Large intestine (tissue), 3 donors: ENCODE data around the gene UBALD2. TPM values are rescaled to one million over a fixed set of nuclear protein-coding genes. Genes with fewer than 3 reads are reported as not detected.
A peak's percentile ranks its signal among the peaks of the same experiment; 100 is the strongest.

Experiments used
- DNase-seq, 2 donors: peaks; one replicate each; pipeline versions ENCODE4 v3.0.0 to v3.0.0-alpha.2; 2013
- H3K27ac ChIP-seq: one replicate; pipeline ENCODE4 v1.5.1; 2013; ENCODE audit warnings: low read length
- H3K27me3 ChIP-seq: 2 replicates; pipeline ENCODE4 v1.6.1; 2013; ENCODE audit warnings: low read length; ENCODE audit not compliant: control insufficient read depth, insufficient read depth
- H3K36me3 ChIP-seq: 2 replicates; pipeline ENCODE4 v1.6.1; 2013; ENCODE audit warnings: low read length; ENCODE audit not compliant: control insufficient read depth, insufficient read depth
- H3K4me1 ChIP-seq: one replicate; pipeline ENCODE4 v1.6.1; 2013; ENCODE audit warnings: low read length; ENCODE audit not compliant: control insufficient read depth, insufficient read depth
- H3K4me3 ChIP-seq: one replicate; pipeline ENCODE4 v1.5.1; 2013; ENCODE audit warnings: low read length
- H3K9me3 ChIP-seq: one replicate; pipeline ENCODE4 v1.6.1; 2013; ENCODE audit warnings: mild to moderate bottlenecking, low read depth, low read length, moderate library complexity; ENCODE audit not compliant: control insufficient read depth
- WGBS: methylation state at CpG from one replicate; pipeline ENCODE4 v1.1.5; 2013; ENCODE audit warnings: low lambda C conversion rate; ENCODE audit not compliant: insufficient coverage; 5-methylcytosine and 5-hydroxymethylcytosine counted together
- polyA plus RNA-seq: library from polyadenylated mRNA; unstranded; fragments of 120-200 nt; gene quantifications from one replicate; pipeline ENCODE4 v1.2.1, GENCODE V29; 2013

Gene UBALD2
- polyA plus RNA-seq, 1 donor = 68.4 TPM

DNA sequence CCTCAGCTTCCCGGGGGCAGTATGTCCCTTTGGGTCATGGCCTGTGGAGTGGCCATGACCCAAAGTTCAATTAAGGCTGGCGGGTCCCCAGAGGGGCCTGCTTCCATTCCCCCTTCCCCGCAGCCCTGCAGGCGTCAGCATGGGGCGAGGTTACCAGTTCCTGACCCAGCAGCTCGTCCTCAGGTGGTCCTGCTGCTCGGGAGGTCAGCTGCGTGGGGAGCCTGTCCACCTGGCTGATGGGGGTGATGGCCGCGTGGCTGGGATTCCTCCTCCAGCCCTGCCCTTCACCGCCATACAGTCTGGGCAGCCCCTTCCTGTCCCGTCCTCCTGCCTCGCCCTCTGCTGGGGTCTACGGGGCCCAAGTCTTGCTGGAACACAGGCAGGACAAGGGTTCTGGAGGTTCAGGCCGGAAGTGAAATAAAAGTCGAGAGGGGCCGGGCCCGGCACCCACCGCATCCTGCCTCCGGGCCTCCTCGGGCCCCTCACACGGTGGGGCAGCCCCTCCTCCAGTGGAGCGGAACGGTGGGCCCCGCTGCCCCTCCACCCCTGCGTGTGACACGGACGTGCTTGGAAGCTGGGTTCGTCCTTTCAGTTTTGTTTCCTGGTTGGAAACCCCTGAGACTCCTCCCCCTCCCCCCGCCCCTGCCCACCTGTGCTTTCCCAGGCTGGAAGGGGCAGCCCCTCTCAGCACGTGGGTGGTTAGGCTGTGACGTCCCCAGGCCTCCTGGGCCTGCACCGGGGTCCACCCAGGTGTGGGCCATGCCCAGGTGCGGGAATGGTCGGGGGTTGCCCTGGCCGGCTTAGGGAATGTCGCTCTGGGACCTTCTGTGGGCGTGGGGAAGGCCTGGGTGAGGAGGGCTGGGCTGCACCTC lies 6.8 kb downstream of the UBALD2 start:
- H3K9me3 ChIP-seq = no peaks in the 10 kb centered on the region
- H3K27me3 ChIP-seq = no peaks in the 10 kb centered on the region
- H3K4me3 ChIP-seq = peak overlapping the region; percentile 55
- peaks cover 30% of the 10 kb centered on the region for H3K36me3 ChIP-seq
- H3K27ac ChIP-seq = peak overlapping the region; percentile 80
- H3K4me1 ChIP-seq = peaks cover 55% of the 10 kb centered on the region
- no CpG with 5 or more reads among the region's 38 CpGs for WGBS
- peak; percentile 62 to 83 for DNase-seq

DNA sequence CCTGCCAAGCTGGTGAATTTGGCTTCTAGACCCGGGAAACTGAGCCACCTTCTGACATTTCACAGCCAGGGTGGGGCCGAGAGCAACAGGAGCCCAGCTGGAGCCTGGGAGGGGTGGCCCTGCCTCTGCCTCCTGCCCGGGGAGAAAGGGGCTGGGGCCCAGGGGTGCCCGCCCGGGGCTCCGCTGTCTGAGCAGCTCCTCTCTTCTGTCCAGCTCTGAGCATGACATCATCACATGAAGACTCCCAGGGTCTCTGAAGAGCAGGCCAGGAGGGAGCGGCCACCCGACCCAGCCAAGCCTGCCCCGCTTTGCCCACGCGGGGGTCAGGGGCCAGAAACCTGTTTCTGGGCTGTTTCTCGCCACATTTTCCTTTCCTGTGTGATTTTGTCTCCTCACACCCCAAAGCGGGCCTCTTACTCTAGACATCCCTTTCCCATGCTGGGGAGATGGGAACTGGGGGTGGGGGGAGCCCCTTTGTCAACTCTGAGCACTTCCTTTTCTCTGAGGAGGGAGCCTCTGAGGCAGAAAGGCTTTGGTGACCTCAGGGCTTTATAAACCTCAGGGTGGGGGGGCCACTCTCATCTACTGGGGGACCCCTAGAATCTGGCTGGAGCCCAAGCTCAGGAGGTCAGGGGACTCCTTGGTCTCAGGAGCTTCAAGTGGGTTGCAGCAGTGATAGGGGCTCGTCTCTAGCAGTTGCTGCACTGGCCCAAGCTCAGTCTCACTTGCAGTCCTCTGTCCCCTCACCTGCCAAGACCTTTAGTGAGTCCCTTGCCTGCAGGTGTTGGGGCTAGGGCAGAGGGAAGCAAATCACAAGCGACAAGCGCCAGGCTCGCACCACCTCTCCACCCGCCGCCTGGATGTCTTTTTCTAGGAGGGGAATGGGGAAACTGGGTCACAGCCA lies 7.6 kb downstream of the UBALD2 start:
- Histone ChIP-seq H3K4me1 (peaks cover 46% of the 10 kb centered on the region), H3K27me3 (no peaks in the 10 kb centered on the region), H3K4me3 (peak overlapping the region; percentile 55), H3K27ac (peak overlapping the region; percentile 80), H3K9me3 (no peaks in the 10 kb centered on the region), H3K36me3 (peaks cover 26% of the 10 kb centered on the region)
- no CpG with 5 or more reads among the region's 19 CpGs for WGBS
- DNase-seq = no peak

DNA sequence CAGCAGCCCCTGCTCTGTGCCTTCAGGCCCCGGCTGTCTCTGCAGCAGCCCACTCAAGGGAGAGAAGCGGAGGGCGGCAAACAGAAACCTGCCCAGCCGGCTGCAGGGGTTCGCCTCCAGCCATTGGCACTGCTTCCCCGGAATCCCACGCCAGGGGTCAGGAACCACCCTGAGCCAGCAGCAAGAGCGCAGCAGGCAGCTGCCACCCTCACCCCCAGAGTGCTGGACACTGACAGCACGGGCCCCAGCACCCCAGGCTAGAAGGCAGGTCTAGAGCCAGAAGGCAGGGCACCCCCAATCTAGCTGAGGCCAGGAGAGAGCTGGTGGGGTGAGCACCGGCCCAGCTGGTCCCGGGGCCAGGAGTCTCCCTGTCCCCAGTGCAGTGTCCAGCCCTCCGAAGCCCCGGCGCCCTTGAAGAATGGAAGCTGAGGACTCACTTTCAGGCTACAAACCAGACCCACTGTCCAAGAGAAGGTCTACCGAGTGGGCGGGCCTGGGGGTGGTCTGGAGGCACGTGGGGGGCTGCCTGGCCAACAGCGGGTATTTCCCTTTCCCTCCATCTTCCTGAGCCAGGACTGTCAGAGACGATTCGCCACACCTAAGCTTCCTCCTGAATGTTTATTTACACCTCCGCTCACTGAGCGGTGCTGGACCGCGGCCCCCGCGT lies 8.4 kb downstream of the UBALD2 start:
- Histone ChIP-seq H3K9me3 (no peaks in the 10 kb centered on the region), H3K27me3 (no peaks in the 10 kb centered on the region), H3K4me1 (peaks cover 39% of the 10 kb centered on the region), H3K36me3 (peaks cover 23% of the 10 kb centered on the region), H3K27ac (no peak overlapping the region), H3K4me3 (no peak overlapping the region)
- no peak for DNase-seq
- no CpG with 5 or more reads among the region's 26 CpGs for WGBS

DNA sequence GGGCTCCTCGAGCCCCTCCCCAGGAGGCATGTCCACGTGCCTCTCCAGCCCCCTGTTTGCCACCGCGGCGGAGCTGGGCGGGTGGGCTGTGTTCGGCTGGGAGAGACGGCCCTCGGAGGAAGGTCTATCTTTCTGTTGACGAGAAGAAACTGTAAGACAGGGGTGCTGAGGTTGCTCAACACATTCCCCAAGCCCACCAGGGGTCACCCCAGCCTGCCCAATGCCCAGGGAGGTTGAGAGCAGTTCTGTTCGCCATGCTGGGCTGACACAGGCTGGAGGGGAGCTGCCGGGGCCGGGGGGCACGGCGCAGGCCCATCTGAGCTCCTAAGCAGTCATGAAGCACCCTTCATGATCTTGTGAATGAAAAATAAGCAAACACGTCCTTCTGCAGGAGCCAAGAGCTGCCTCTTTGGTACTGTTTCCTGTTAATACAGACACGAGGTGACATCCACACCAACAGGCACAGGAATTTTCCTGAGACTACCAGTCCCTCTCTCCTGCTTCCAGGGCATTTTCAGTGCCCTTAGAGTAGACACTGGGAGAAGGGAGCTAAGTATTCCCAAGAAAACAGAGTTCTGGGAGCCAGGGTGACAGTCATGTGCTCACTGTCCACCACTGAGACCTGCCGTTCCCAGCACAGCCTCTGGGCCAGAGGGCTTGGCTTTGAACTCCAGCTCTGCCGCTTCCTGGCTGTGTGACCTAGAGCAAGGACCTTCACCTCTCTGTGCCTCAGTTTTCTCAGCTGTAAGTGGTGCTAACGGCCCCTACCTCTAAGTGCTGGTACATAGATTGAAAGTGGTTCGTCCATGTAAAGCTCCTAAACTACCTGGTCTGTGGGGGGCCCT lies 9.2 kb downstream of the UBALD2 start:
- H3K4me1 ChIP-seq = peaks cover 38% of the 10 kb centered on the region
- WGBS = no CpG with 5 or more reads among the region's 21 CpGs
- H3K9me3 ChIP-seq = no peaks in the 10 kb centered on the region
- DNase-seq = no peak
- H3K36me3 ChIP-seq = peaks cover 17% of the 10 kb centered on the region
- H3K27me3 ChIP-seq = no peaks in the 10 kb centered on the region
- no peak overlapping the region for H3K4me3 ChIP-seq
- H3K27ac ChIP-seq = no peak overlapping the region

DNA sequence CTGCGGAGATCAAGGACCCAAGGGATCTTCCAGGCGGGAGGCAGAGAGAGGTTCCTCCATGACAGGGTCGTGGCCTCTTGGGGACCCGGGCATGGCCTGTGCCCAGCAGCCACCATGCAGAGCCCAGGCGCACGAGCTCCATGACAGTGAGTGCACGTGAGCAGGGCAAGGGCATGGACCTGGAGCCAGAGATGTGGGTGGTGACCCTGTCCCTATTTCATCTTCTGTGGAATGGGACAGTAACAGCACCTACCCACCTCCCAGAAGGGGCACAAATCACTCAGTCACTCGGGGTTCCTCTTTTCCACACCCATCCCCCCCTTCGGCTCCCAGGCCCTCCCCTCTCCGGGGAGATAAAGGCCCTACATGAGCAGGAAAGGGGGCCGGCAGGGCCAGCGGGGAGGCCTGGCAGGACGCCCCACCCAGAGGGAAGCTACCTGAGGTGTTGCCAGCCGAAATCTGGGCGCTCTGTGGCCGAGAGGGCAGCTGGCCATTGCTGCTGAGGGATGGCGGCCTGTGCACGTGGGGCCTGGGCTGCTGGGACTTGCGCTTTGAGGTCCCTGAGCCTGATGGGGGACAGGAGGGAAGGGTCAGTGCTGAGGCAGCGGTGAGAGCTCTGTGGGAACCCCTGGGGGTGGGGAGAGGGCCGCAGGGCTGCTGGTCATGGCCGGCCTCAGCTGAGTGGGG lies 10.4 kb downstream of the UBALD2 start:
- H3K9me3 ChIP-seq = no peaks in the 10 kb centered on the region
- H3K4me3 ChIP-seq = no peak overlapping the region
- no peaks in the 10 kb centered on the region for H3K27me3 ChIP-seq
- no peak for DNase-seq
- WGBS = no CpG with 5 or more reads among the region's 22 CpGs
- H3K4me1 ChIP-seq = peaks cover 28% of the 10 kb centered on the region
- H3K36me3 ChIP-seq = peaks cover 7% of the 10 kb centered on the region
- H3K27ac ChIP-seq = no peak overlapping the region

DNA sequence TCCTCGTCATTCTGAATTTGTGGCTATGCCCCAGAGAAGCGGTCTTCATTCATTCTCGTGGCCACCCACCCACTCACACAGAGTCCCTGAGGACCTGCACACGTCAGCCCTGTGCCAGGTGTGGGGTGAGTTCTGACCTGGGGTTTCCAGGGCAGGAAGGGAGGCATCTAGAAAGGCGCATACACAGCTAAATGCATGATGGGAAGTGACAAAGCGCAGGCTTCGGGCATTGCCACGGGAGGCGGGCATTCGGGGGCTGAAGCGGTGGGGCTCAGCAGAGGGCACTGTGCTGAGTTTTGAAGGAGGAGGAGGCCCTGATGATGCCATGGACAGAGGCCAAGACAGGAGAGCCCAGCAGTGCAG lies 10.9 kb downstream of the UBALD2 start:
- Histone ChIP-seq H3K36me3 (peaks cover 3% of the 10 kb centered on the region), H3K4me1 (peaks cover 23% of the 10 kb centered on the region), H3K27me3 (no peaks in the 10 kb centered on the region), H3K4me3 (no peak overlapping the region), H3K9me3 (no peaks in the 10 kb centered on the region), H3K27ac (no peak overlapping the region)
- DNase-seq = no peak
- WGBS = no CpG with 5 or more reads among the region's 11 CpGs

DNA sequence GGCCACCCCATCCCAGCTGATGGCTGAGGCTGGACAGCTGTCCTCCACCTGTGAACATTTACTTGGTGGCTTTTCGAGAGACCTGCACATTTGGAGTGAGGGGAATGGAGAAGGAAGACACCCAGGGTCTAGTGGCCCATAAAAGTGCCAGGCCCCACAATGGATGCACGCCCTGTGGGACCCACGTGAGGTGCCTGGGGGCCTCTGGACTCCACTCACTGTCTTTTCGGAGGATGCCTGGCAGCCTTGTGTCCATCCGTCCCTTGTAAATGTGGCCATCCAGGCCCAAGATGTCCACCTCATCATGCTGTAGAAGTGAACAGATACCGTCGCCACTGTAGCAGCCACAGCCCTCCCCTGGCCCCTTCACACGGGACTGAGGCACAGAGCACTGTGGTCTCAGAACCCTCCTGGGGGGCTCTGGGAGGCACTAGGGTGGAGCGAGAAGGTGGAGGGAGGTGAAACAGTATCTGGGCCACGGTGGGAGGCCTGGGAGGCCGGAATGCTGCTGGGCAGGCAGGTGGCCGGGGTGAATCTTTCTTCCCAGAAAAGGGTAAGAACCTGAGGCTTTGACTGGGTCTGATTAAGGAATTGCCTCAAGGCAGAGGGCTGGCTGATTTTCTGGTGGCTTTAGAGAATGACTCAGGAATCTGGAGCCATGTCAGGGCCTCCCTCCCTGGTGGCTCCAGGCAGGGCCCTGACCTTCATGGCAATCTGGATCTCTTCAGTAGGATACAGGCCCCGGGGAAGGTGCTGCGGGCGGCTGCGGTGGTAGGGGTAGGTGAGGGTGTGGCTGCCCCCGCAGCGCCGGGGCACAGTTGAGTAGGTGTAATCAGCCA lies 11.5 kb downstream of the UBALD2 start:
- Histone ChIP-seq H3K36me3 (peaks cover 3% of the 10 kb centered on the region), H3K27me3 (no peaks in the 10 kb centered on the region), H3K9me3 (no peaks in the 10 kb centered on the region), H3K4me3 (no peak overlapping the region), H3K27ac (no peak overlapping the region), H3K4me1 (peaks cover 17% of the 10 kb centered on the region)
- no peak for DNase-seq
- WGBS = no CpG with 5 or more reads among the region's 19 CpGs

DNA sequence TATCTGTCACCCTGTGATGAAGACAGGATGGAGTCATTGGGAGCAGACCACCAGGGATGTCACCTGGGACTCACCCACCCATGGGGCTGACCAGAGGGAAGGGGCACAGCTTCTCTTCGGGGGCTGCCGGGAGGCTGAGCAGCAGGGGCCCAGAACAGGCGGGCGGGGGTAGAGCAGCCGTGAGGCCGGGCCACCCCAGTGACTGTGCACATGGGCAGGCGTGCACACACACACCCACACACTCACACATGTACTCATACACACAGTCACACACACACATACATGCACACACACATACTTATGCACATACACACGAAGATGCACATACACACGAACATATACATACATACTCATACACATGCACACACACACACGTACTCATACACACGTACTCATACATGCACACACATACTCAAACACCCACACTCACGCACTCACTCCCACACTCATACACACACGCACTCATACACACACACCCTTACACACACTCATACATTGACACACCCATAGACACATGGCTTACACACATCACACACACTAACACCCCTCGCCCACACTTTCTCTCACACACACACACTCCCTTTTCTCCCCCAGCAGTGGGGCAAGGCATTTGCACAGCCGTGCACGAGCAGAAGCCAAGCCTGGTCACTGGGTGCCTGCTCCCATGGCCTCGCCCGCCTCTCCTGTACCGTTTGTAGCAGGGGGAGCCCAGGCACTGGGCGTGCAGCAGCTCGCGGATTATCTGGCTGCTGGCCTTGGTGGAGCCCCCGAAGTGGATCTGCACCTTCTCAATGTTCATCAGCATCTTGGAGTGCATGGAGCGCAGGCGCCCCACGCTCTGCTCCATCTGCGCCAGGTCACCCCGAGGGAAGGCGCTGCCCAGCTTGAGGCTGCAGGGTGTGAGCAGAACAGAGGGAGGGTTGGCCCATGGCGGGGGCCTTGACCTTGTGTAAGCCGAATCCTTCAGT lies 12.4 kb downstream of the UBALD2 start:
- no peaks in the 10 kb centered on the region for H3K9me3 ChIP-seq
- WGBS = no CpG with 5 or more reads among the region's 31 CpGs
- no peak overlapping the region for H3K27ac ChIP-seq
- H3K4me3 ChIP-seq = no peak overlapping the region
- peaks cover 8% of the 10 kb centered on the region for H3K4me1 ChIP-seq
- peaks cover 3% of the 10 kb centered on the region for H3K36me3 ChIP-seq
- DNase-seq = no peak
- H3K27me3 ChIP-seq = no peaks in the 10 kb centered on the region
